HepG2 (cell line): ENCODE measurements around the gene PRKCD. TPM values are rescaled to one million over a fixed set of nuclear protein-coding genes. Genes with fewer than 3 reads are reported as not detected.

Experiments
- AFF4 ChIP-seq: sonication (generic); formaldehyde crosslinking; IDR thresholded peaks from 2 replicates; pipeline ENCODE4 v1.4.0; 2020; ENCODE audit warnings: missing genetic modification reagents
- ARID2 ChIP-seq: sonication (generic); formaldehyde crosslinking; IDR thresholded peaks from 2 replicates; pipeline ENCODE4 v1.8.1; 2022; ENCODE audit warnings: mild to moderate bottlenecking, missing genetic modification reagents, borderline replicate concordance
- BCL6 ChIP-seq: IDR thresholded peaks from 2 replicates; pipeline ENCODE4 v1.6.1; 2016; ENCODE audit warnings: missing genetic modification reagents, missing compliant biosample characterization
- DNMT1 ChIP-seq: sonication (generic); formaldehyde crosslinking; IDR thresholded peaks from 2 replicates; pipeline ENCODE4 v1.5.1; 2020; ENCODE audit warnings: mild to moderate bottlenecking, missing genetic modification reagents
- FOXO1 ChIP-seq: sonication (generic); formaldehyde crosslinking; IDR thresholded peaks from 2 replicates; pipeline ENCODE4 v1.4.0; 2020; ENCODE audit warnings: missing genetic modification reagents
- MYC ChIP-seq: sonication (generic); formaldehyde crosslinking; IDR thresholded peaks from 2 replicates; pipeline ENCODE4 v1.9.0; 2021; ENCODE audit warnings: missing genetic modification reagents, borderline replicate concordance
- POLR2AphosphoS5 ChIP-seq: IDR thresholded peaks from 2 replicates; pipeline ENCODE4 v1.6.1; 2012; ENCODE audit warnings: low read depth, low read length
- REXO4 ChIP-seq: sonication (generic); formaldehyde crosslinking; IDR thresholded peaks from 2 replicates; pipeline ENCODE4 v1.8.0; 2022; ENCODE audit warnings: missing genetic modification reagents, mild to moderate bottlenecking, borderline replicate concordance
- RNF219 ChIP-seq: sonication (generic); formaldehyde crosslinking; IDR thresholded peaks from 2 replicates; pipeline ENCODE4 v1.5.0; 2020; ENCODE audit warnings: mild to moderate bottlenecking, missing genetic modification reagents
- SKI ChIP-seq: fragments of 450-650 bp; IDR thresholded peaks from one replicate; pipeline ENCODE4 v1.6.1; 2018; ENCODE audit warnings: mild to moderate bottlenecking; ENCODE audit not compliant: partially characterized antibody
- SMC3 ChIP-seq: IDR thresholded peaks from 2 replicates; pipeline ENCODE4 v1.6.1; 2011; ENCODE audit warnings: low read length, improper control_type of control experiment
- ZBTB1 ChIP-seq: sonication (generic); formaldehyde crosslinking; IDR thresholded peaks from 2 replicates; pipeline ENCODE4 v1.4.0; 2020; ENCODE audit warnings: missing genetic modification reagents, borderline replicate concordance
- ZFP90 ChIP-seq: sonication (generic); formaldehyde crosslinking; IDR thresholded peaks from 2 replicates; pipeline ENCODE4 v1.8.0; 2022; ENCODE audit warnings: missing genetic modification reagents, mild to moderate bottlenecking, inconsistent platforms, borderline replicate concordance
- ZMAT3 ChIP-seq: sonication (generic); formaldehyde crosslinking; conservative IDR thresholded peaks from 2 replicates; pipeline ENCODE4 v1.7.0; 2021; ENCODE audit warnings: missing genetic modification reagents
- ZNF234 ChIP-seq: sonication (generic); formaldehyde crosslinking; conservative IDR thresholded peaks from 2 replicates; pipeline ENCODE4 v1.5.1; 2020; ENCODE audit warnings: mild to moderate bottlenecking, missing genetic modification reagents
- ZNF260 ChIP-seq: sonication (generic); formaldehyde crosslinking; IDR thresholded peaks from 2 replicates; pipeline ENCODE4 v1.4.0; 2020; ENCODE audit warnings: missing genetic modification reagents, low read depth, mild to moderate bottlenecking, borderline replicate concordance
- ZNF7 ChIP-seq: IDR thresholded peaks from 2 replicates; pipeline ENCODE4 v1.6.1; 2016; ENCODE audit warnings: missing biosample characterization, missing genetic modification reagents
- ZNF703 ChIP-seq: sonication (generic); formaldehyde crosslinking; IDR thresholded peaks from 2 replicates; pipeline ENCODE4 v1.5.1; 2020; ENCODE audit warnings: missing genetic modification reagents, mild to moderate bottlenecking, moderate library complexity, borderline replicate concordance
- ZNF713 ChIP-seq: sonication (generic); formaldehyde crosslinking; IDR thresholded peaks from 2 replicates; pipeline ENCODE4 v1.4.0; 2020; ENCODE audit warnings: mild to moderate bottlenecking, missing genetic modification reagents
- ZNF761 ChIP-seq: sonication (generic); formaldehyde crosslinking; conservative IDR thresholded peaks from 2 replicates; pipeline ENCODE4 v1.4.0; 2020; ENCODE audit warnings: mild to moderate bottlenecking, missing genetic modification reagents
- ZNF816 ChIP-seq: sonication (generic); formaldehyde crosslinking; IDR thresholded peaks from 2 replicates; pipeline ENCODE4 v1.8.0; 2022; ENCODE audit warnings: missing genetic modification reagents, mild to moderate bottlenecking, borderline replicate concordance
- ZSCAN25 ChIP-seq: sonication (generic); formaldehyde crosslinking; IDR thresholded peaks from 2 replicates; pipeline ENCODE4 v1.8.0; 2022; ENCODE audit warnings: mild to moderate bottlenecking, missing genetic modification reagents
- polyA plus RNA-seq, 8 experiments: library from polyadenylated mRNA; depleted of rRNA in 3 of 8; stranded (reverse) in 7 of 8; unstranded in 1 of 8; fragments of >200 nt; fragmentation: Illumina TruSeq in 4 of 8; extraction: Trizol in 4 of 8; gene quantifications; 2 replicates each; pipeline versions ENCODE4 v1.2.1 to v1.2.3, GENCODE V29; 2011 to 2016; ENCODE audit warnings: low read depth in 4 of 8, missing spikeins in 1 of 8, mixed read lengths in 1 of 8; ENCODE audit not compliant: insufficient read depth in 1 of 8
- total RNA-seq, 5 experiments: library from RNA; depleted of rRNA; stranded (reverse); fragments of >200 nt; fragmentation: Illumina TruSeq; extraction: Trizol; gene quantifications; 2 replicates each; pipeline ENCODE4 v1.2.3, GENCODE V29; 2016; ENCODE audit warnings: low read depth in 1 of 5
- TF ChIP-seq, protein P1 (sequence below): IDR thresholded peaks from 2 replicates; pipeline ENCODE4 v1.6.1; 2012; ENCODE audit warnings: inconsistent platforms
- TF ChIP-seq, protein P2 (sequence below): sonication (generic); formaldehyde crosslinking; IDR thresholded peaks from 2 replicates; pipeline ENCODE4 v1.8.1; 2023; ENCODE audit warnings: mild to moderate bottlenecking, missing genetic modification reagents

The PRKCD gene
- total and polyA plus RNA-seq, 2 of the 13 experiments (the other 11 are each of a cell fraction or from before 2014, with no cell fraction given), result 1.6 to 40.7 TPM

DNA sequence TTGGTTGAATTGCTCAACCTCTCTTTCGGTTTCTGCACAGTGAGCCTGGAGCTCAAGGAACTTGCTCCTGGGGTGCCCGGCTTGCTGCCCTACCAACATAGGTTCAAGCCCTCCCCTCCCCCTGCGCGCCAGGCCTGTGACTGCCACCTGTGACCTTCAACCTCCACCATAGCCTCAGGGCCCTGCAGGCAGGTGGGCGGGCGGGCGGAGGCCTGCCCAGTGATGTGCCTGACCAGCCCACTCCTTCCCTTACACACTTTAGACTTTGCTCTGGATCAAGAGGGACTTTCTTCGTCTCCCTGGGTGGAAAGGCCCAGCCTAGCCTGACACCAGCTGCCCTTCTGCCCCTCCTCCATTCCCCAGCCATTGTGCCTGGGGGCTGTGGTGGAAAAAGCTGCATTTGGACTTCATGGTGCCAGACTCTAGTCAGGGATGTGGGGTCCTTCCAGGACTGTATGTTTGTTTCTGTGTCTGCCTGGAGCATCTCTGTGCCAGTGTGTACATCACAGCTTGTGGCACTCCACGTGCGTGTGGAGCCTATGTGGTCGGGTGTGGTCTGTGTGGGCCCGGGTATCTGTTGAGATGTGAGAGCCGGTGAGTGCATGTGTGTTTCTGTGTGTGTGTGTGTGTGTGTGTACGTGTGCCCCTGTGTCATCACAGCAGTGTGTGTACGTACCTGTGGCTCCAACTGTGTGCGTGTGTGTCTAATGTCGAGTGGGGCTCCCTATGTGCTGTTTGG, 9.5 kb downstream of the PRKCD start (continued):
- TF ChIP-seq POLR2AphosphoS5 (peak; percentile 27; the same call in 1 of the 2 replicates), ZNF761 (CRISPR knock-in tag) (peak; percentile 39; the same call in 1 of the 2 replicates), ZNF7 (CRISPR knock-in tag) (no peak), ZNF234 (no peak), REXO4 (CRISPR knock-in tag) (no peak), ZNF816 (CRISPR knock-in tag) (no peak), AFF4 (CRISPR knock-in tag) (no peak), RNF219 (CRISPR knock-in tag) (no peak), SKI (no peak), ZSCAN25 (peak; percentile 62), SMC3 (no peak), FOXO1 (CRISPR knock-in tag) (0 out of 2 replicates have a peak, but pooled peaks have one; percentile 35), ZNF260 (CRISPR knock-in tag) (no peak), DNMT1 (CRISPR knock-in tag) (no peak), ARID2 (CRISPR knock-in tag) (no peak), ZBTB1 (no peak), MYC (CRISPR knock-in tag) (peak; percentile 72), ZFP90 (CRISPR knock-in tag) (peak; percentile 82; the same call in 1 of the 2 replicates), BCL6 (peak; percentile 61; the same call in 1 of the 2 replicates), ZNF713 (CRISPR knock-in tag) (no peak), ZMAT3 (CRISPR knock-in tag) (no peak), ZNF703 (CRISPR knock-in tag) (no peak)
- TF ChIP-seq, protein P1, sequence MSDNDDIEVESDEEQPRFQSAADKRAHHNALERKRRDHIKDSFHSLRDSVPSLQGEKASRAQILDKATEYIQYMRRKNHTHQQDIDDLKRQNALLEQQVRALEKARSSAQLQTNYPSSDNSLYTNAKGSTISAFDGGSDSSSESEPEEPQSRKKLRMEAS, result peak; percentile 74
- TF ChIP-seq, protein P2, sequence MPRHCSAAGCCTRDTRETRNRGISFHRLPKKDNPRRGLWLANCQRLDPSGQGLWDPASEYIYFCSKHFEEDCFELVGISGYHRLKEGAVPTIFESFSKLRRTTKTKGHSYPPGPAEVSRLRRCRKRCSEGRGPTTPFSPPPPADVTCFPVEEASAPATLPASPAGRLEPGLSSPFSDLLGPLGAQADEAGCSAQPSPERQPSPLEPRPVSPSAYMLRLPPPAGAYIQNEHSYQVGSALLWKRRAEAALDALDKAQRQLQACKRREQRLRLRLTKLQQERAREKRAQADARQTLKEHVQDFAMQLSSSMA (CRISPR knock-in tag), result no peak
